ENCODE data around the gene ALG9.
A peak's percentile ranks its signal among the peaks of the same experiment; 100 is the strongest.

ALG9 gene

DNA sequence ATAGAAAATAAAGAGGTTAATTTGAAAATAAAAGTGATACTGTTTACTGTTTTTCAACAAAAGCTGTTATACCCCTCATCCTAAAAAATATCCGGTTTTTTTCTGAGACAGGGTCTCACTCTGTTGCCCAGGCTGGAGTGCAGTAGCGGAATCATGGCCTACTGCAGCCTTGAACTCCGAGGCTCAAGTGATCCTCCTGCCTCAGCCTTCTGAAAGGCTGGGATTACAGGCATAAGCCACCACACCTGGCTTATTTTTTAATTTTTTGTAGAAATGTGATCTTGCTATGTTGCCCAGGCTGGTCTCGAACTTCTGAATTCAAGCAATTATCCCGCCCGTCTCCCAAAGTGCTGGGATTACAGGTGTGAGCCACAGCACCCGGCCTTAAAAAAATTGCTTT, 35.7 kb downstream of the ALG9 start:
- ChIA-PET POLR2A (no interaction called here), CTCF (interaction anchor here (1.0 kb wide), 1 partner anchor 238 kb away, joined by 3 read pairs; no protein-coding TSS in a partner anchor)
- H3K4me3 ChIP-seq (ENCODE audit: low read depth, low read length), result no peak overlapping the region
- no peaks in the 10 kb centered on the region for H3K9me3 ChIP-seq (ENCODE audit: control insufficient read depth, insufficient read depth, low read depth, low read length)
- no peak overlapping the region for H3K27ac ChIP-seq (ENCODE audit: extremely low read depth, low read depth, low read length)
- peaks cover 0 to 41% of the 10 kb centered on the region in 2 experiments; a peak in 1 of 3 replicates for H3K36me3 ChIP-seq (ENCODE audit: control insufficient read depth in 2 of 2, insufficient read depth in 1 of 2, low read length in 2 of 2)
- TF ChIP-seq ZNF121 (tag by site-specific recombination; IDR thresholded peaks at IDR 0.05) (peak; percentile 62; the same call in 1 of the 2 replicates), ZNF423 (tag by site-specific recombination; IDR thresholded peaks at IDR 0.05) (no peak)
- no peaks in the 10 kb centered on the region for H3K4me1 ChIP-seq (ENCODE audit: control insufficient read depth, insufficient read depth, low read length)

GRCh38 chr11:111834432-111835163, 36.8 kb downstream of the ALG9 start:
- ChIA-PET POLR2A (interaction anchor here (0.6 kb wide), 1 partner anchor 9 kb away, joined by 3 read pairs; no protein-coding TSS in a partner anchor), CTCF (interaction anchor here (0.6 to 1.2 kb wide), 7 partner anchors 9 to 248 kb away, joined by 3 to 4 read pairs (median 3); no protein-coding TSS in a partner anchor)
- H3K4me1 ChIP-seq (ENCODE audit: control insufficient read depth, insufficient read depth, low read length), result no peaks in the 10 kb centered on the region
- no peak overlapping the region for H3K27ac ChIP-seq (ENCODE audit: extremely low read depth, low read depth, low read length)
- peaks cover 0 to 34% of the 10 kb centered on the region in 2 experiments; a peak in 1 of 3 replicates for H3K36me3 ChIP-seq (ENCODE audit: control insufficient read depth in 2 of 2, insufficient read depth in 1 of 2, low read length in 2 of 2)
- TF ChIP-seq ZNF777 (tag by site-specific recombination; IDR thresholded peaks at IDR 0.05; ENCODE audit: borderline replicate concordance), result no peak
- TF ChIP-seq GFI1B (tag by site-specific recombination; IDR thresholded peaks at IDR 0.05), result no peak
- no peak for TF ChIP-seq ZNF335 (tag by site-specific recombination; conservative IDR thresholded peaks at IDR 0.05)
- TF ChIP-seq ZNF624 (tag by site-specific recombination; IDR thresholded peaks at IDR 0.05), result no peak
- no peak for TF ChIP-seq ZBTB48 (tag by site-specific recombination; IDR thresholded peaks at IDR 0.05)
- no peak for TF ChIP-seq ZBTB7A (tag by site-specific recombination; IDR thresholded peaks at IDR 0.05; ENCODE audit: low read depth)
- no peak for TF ChIP-seq ZNF449 (tag by site-specific recombination; IDR thresholded peaks at IDR 0.05)
- no peak for TF ChIP-seq ZBTB20 (tag by site-specific recombination; IDR thresholded peaks at IDR 0.05)
- H3K9me3 ChIP-seq (ENCODE audit: control insufficient read depth, insufficient read depth, low read depth, low read length), result no peaks in the 10 kb centered on the region
- H3K4me3 ChIP-seq (ENCODE audit: low read depth, low read length), result no peak overlapping the region

DNA sequence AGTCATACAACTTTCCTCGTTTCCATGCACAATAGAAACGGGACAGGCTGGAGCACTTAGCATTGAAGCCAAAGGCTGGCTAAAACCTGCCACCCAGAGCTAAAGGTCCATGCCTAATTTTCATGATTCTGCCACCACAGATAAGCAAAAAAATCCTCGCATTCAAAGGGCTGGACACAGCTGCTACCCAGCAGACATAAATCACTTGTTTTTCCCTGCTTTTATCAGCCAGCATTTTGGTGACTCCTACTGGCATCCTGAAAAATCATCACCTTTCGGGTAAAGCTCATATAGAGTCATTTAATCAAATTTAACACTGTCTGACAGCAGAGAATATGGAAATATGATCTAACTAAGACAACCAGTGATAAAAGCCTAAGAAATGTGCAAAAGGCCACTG, 37.9 kb downstream of the ALG9 start:
- POLR2A ChIA-PET, result no interaction called here

More for the DNA sequence above, 37.9 kb downstream of the ALG9 start:
- no peaks in the 10 kb centered on the region for H3K9me3 ChIP-seq (ENCODE audit: control insufficient read depth, insufficient read depth, low read depth, low read length)
- CTCF ChIA-PET, result interaction anchor here (0.6 to 3.4 kb wide), 6 partner anchors 9 to 247 kb away, joined by 3 to 9 read pairs (median 4); partner anchors contain the start of gene PPP2R1B
- H3K4me1 ChIP-seq (ENCODE audit: control insufficient read depth, insufficient read depth, low read length), result no peaks in the 10 kb centered on the region
- no peak overlapping the region for H3K4me3 ChIP-seq (ENCODE audit: low read depth, low read length)
- peaks cover 0 to 34% of the 10 kb centered on the region in 2 experiments; a peak in 1 of 3 replicates for H3K36me3 ChIP-seq (ENCODE audit: control insufficient read depth in 2 of 2, insufficient read depth in 1 of 2, low read length in 2 of 2)
- TF ChIP-seq ZNF324 (tag by site-specific recombination; IDR thresholded peaks at IDR 0.05), result no peak
- TF ChIP-seq, protein P1, sequence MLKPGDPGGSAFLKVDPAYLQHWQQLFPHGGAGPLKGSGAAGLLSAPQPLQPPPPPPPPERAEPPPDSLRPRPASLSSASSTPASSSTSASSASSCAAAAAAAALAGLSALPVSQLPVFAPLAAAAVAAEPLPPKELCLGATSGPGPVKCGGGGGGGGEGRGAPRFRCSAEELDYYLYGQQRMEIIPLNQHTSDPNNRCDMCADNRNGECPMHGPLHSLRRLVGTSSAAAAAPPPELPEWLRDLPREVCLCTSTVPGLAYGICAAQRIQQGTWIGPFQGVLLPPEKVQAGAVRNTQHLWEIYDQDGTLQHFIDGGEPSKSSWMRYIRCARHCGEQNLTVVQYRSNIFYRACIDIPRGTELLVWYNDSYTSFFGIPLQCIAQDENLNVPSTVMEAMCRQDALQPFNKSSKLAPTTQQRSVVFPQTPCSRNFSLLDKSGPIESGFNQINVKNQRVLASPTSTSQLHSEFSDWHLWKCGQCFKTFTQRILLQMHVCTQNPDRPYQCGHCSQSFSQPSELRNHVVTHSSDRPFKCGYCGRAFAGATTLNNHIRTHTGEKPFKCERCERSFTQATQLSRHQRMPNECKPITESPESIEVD (tag by site-specific recombination; IDR thresholded peaks at IDR 0.05), result 0 out of 2 replicates have a peak, but pooled peaks have one; percentile 34
- 0 out of 2 replicates have a peak, but pooled peaks have one; percentile 15 for TF ChIP-seq TCF7L2 (IDR thresholded peaks at IDR 0.05; ENCODE audit: borderline replicate concordance, low read depth, low read length)
- no peak for TF ChIP-seq ZNF133 (tag by site-specific recombination; IDR thresholded peaks at IDR 0.05)
- no peak for TF ChIP-seq ZNF488 (tag by site-specific recombination; IDR thresholded peaks at IDR 0.05)
- TF ChIP-seq ZNF654 (tag by site-specific recombination; IDR thresholded peaks at IDR 0.05; ENCODE audit: low read depth), result peak; percentile 21; the same call in 1 of the 2 replicates
- H3K27ac ChIP-seq (ENCODE audit: extremely low read depth, low read depth, low read length), result no peak overlapping the region

All from HEK293 (cell line).